ENCODE results near the gene NGEF. TPM values are rescaled to one million over a fixed set of nuclear protein-coding genes. Genes with fewer than 3 reads are reported as not detected.

The NGEF gene
- total RNA-seq, 1 donor = not detected

- no peak for DNase-seq (ENCODE audit: low read depth in 2 of 3, low spot score in 2 of 3)
These were observed 10.0 kb downstream of the NGEF start for GRCh38 chr2:233002829-233003657.

GRCh38 chr2:233000886-233001750 lies 11.9 kb downstream of the NGEF start:
- DNase-seq (ENCODE audit: low read depth in 2 of 3, low spot score in 2 of 3) = no peak

- no peak for DNase-seq (ENCODE audit: low read depth in 2 of 3, low spot score in 2 of 3)
These were observed 13.7 kb downstream of the NGEF start for GRCh38 chr2:232999354-232999753.

GRCh38 chr2:232998666-232998985 lies 14.4 kb downstream of the NGEF start:
- DNase-seq (ENCODE audit: low read depth in 2 of 3, low spot score in 2 of 3) = no peak

GRCh38 chr2:232997749-232998665 lies 15.0 kb downstream of the NGEF start:
- no peak for DNase-seq (ENCODE audit: low read depth in 2 of 3, low spot score in 2 of 3)

- no peak for DNase-seq (ENCODE audit: low read depth in 2 of 3, low spot score in 2 of 3)
These were observed 18.6 kb downstream of the NGEF start for GRCh38 chr2:232994446-232994845.

GRCh38 chr2:232993231-232993821 lies 19.7 kb downstream of the NGEF start:
- no peak for DNase-seq (ENCODE audit: low read depth in 2 of 3, low spot score in 2 of 3)

- DNase-seq (ENCODE audit: low read depth in 2 of 3, low spot score in 2 of 3) = no peak
These were observed 26.9 kb downstream of the NGEF start for GRCh38 chr2:232986155-232986554.

GRCh38 chr2:232984451-232985207 lies 28.4 kb downstream of the NGEF start:
- no peak for DNase-seq (ENCODE audit: low read depth in 2 of 3, low spot score in 2 of 3)

GRCh38 chr2:232983669-232984140 lies 29.4 kb downstream of the NGEF start:
- DNase-seq (ENCODE audit: low read depth in 2 of 3, low spot score in 2 of 3) = no peak

- DNase-seq (ENCODE audit: low read depth in 2 of 3, low spot score in 2 of 3) = no peak
These were observed 30.0 kb downstream of the NGEF start for GRCh38 chr2:232982926-232983668.

GRCh38 chr2:232981767-232982360 lies 31.2 kb downstream of the NGEF start:
- no peak for DNase-seq (ENCODE audit: low read depth in 2 of 3, low spot score in 2 of 3)

GRCh38 chr2:232981356-232981755 lies 31.7 kb downstream of the NGEF start:
- no peak for DNase-seq (ENCODE audit: low read depth in 2 of 3, low spot score in 2 of 3)

- DNase-seq (ENCODE audit: low read depth in 2 of 3, low spot score in 2 of 3) = no peak
These were observed 32.4 kb downstream of the NGEF start for GRCh38 chr2:232980683-232981082.

GRCh38 chr2:232979871-232980461 lies 33.1 kb downstream of the NGEF start:
- no peak for DNase-seq (ENCODE audit: low read depth in 2 of 3, low spot score in 2 of 3)

- no peak for DNase-seq (ENCODE audit: low read depth in 2 of 3, low spot score in 2 of 3)
These were observed 35.6 kb downstream of the NGEF start for GRCh38 chr2:232977438-232977971.

GRCh38 chr2:232976666-232977437 lies 36.2 kb downstream of the NGEF start:
- DNase-seq (ENCODE audit: low read depth in 2 of 3, low spot score in 2 of 3) = no peak
